Kidney (tissue), 14 donors: Measurements from ENCODE around the gene SPOCK1. TPM values are rescaled to one million over a fixed set of nuclear protein-coding genes. Genes with fewer than 3 reads are reported as not detected.

Experiments used
- DNase-seq, 5 donors: peaks; one replicate each; pipeline ENCODE4 v3.0.0-alpha.2; 2013 to 2020
- FAIRE-seq: peaks from 2 replicates; lab custom pipeline; 2012; peaks lifted over from hg19 to GRCh38; lab: Jason Lieb, UNC
- H3K27ac ChIP-seq, 2 donors: one replicate each; pipeline ENCODE4 v1.7.0; 2013; ENCODE audit warnings: low read depth in 2 of 2, low read length in 2 of 2, inconsistent platforms in 1 of 2
- H3K27me3 ChIP-seq: one replicate; pipeline ENCODE4 v1.7.1; 2013; ENCODE audit warnings: low read length, inconsistent platforms; ENCODE audit not compliant: control insufficient read depth, insufficient read depth
- H3K36me3 ChIP-seq, 3 donors: one replicate each; pipeline versions ENCODE4 v1.7.0 to v1.7.1; 2013; ENCODE audit warnings: low read length in 3 of 3, control low read depth in 1 of 3, inconsistent platforms in 1 of 3; ENCODE audit not compliant: insufficient read depth in 3 of 3, control insufficient read depth in 2 of 3
- H3K4me1 ChIP-seq, 3 donors: one replicate each; pipeline versions ENCODE4 v1.7.0 to v1.7.1; 2013; ENCODE audit warnings: low read length in 3 of 3, inconsistent platforms in 1 of 3, low read depth in 1 of 3; ENCODE audit not compliant: control insufficient read depth in 2 of 3, insufficient read depth in 2 of 3
- H3K4me3 ChIP-seq, 3 donors: one replicate each; pipeline versions ENCODE4 v1.7.0 to v1.8.1; 2013; ENCODE audit warnings: low read length in 3 of 3, control low read depth in 1 of 3, inconsistent platforms in 1 of 3
- H3K9ac ChIP-seq, 3 donors: one replicate each; pipeline versions ENCODE4 v1.7.0 to v1.7.1; 2013; ENCODE audit warnings: low read length in 3 of 3, control low read depth in 1 of 3, inconsistent platforms in 1 of 3
- H3K9me3 ChIP-seq, 3 donors: one replicate each; pipeline versions ENCODE4 v1.7.0 to v1.7.1; 2013; ENCODE audit warnings: low read length in 3 of 3, control low read depth in 1 of 3, inconsistent platforms in 1 of 3; ENCODE audit not compliant: control insufficient read depth in 2 of 3, insufficient read depth in 1 of 3
- CTCF ChIP-seq: IDR thresholded peaks from 3 replicates; pipeline ENCODE4 v1.5.1; 2012; ENCODE audit warnings: mild to moderate bottlenecking, moderate library complexity, borderline replicate concordance; ENCODE audit not compliant: insufficient read depth; ENCODE audit errors: extremely low read depth
- intact Hi-C: fragments of 100-400 bp; cut with DNase I; formaldehyde crosslinking; loops from one replicate; pipeline ENCODE4 v1.11.1; 2022
- polyA plus RNA-seq: library from polyadenylated mRNA; stranded (reverse); fragments of 350-450 nt; fragmentation: Illumina TruSeq; extraction: RNeasy Lipid Tissue Mini Kit (QIAGEN cat#74804); gene quantifications from one replicate; pipeline ENCODE4 v1.2.3, GENCODE V29; 2014; ENCODE audit warnings: low read depth, low replicate concordance; ENCODE audit not compliant: insufficient read depth
- total RNA-seq: library from RNA; stranded (reverse); fragmentation: NEBNext Ultra II Directional; extraction: Animal tissue kit (Norgen Biotek cat#: 25700); gene quantifications from one replicate; pipeline ENCODE4 v1.2.1, GENCODE V29; 2021
- donor health status: control.
- donor health status: control.
- donor health status: control.
- donor health status: control.
- donor health status: control.
- donor health status: DM: yes; HTN: yes; CAD: no.
- donor health status: Normal renal cell carcinoma (clear cell type).

Gene SPOCK1
- total and polyA plus RNA-seq, 2 donors from 2014 or later, result 15.7 to 32.8 TPM

GRCh38 chr5:137024044-137024443, 475.1 kb downstream of the SPOCK1 start:
- no peaks in the 10 kb centered on the region for H3K27me3 ChIP-seq
- H3K4me3 ChIP-seq, result no peak overlapping the region
- H3K9me3 ChIP-seq, result no peaks in the 10 kb centered on the region
- no peaks in the 10 kb centered on the region for H3K36me3 ChIP-seq
- DNase-seq, result peak in 4 of 5 donors; percentile 49 to 70 (median 61)
- intact Hi-C loops, result no loop called here
- FAIRE-seq, result no peak
- no peak for TF ChIP-seq CTCF
- no peaks in the 10 kb centered on the region for H3K4me1 ChIP-seq
- H3K27ac ChIP-seq, result no peak overlapping the region
- H3K9ac ChIP-seq, result no peak overlapping the region

GRCh38 chr5:137023371-137023770, 475.8 kb downstream of the SPOCK1 start:
- H3K27ac ChIP-seq, result no peak overlapping the region
- intact Hi-C loops, result no loop called here
- no peaks in the 10 kb centered on the region for H3K27me3 ChIP-seq
- H3K9ac ChIP-seq, result no peak overlapping the region
- H3K4me1 ChIP-seq, result no peaks in the 10 kb centered on the region
- no peaks in the 10 kb centered on the region for H3K36me3 ChIP-seq
- no peaks in the 10 kb centered on the region for H3K9me3 ChIP-seq
- no peak for DNase-seq
- no peak for FAIRE-seq
- no peak for TF ChIP-seq CTCF
- no peak overlapping the region for H3K4me3 ChIP-seq

GRCh38 chr5:137022725-137023124, 476.4 kb downstream of the SPOCK1 start:
- Histone ChIP-seq H3K9me3 (no peaks in the 10 kb centered on the region), H3K4me3 (no peak overlapping the region), H3K27me3 (no peaks in the 10 kb centered on the region), H3K36me3 (no peaks in the 10 kb centered on the region), H3K4me1 (no peaks in the 10 kb centered on the region), H3K9ac (no peak overlapping the region), H3K27ac (no peak overlapping the region)
- FAIRE-seq (no peak), DNase-seq (no peak)
- TF ChIP-seq CTCF, result no peak
- intact Hi-C loops, result no loop called here

- Histone ChIP-seq H3K27me3 (no peaks in the 10 kb centered on the region), H3K9ac (no peak overlapping the region), H3K4me3 (no peak overlapping the region), H3K27ac (no peak overlapping the region), H3K9me3 (no peaks in the 10 kb centered on the region), H3K4me1 (no peaks in the 10 kb centered on the region), H3K36me3 (no peaks in the 10 kb centered on the region)
- DNase-seq (no peak), FAIRE-seq (no peak)
- TF ChIP-seq CTCF, result no peak
- intact Hi-C loops, result no loop called here
These were observed 477.1 kb downstream of the SPOCK1 start for GRCh38 chr5:137022043-137022442.
